ENCODE results near the gene ARMC2.

ARMC2 gene

GRCh38 chr6:108961077-108961476 lies 112.9 kb downstream of the ARMC2 start:
- Histone ChIP-seq H3K27me3 (replicated peaks) (no peaks in the 10 kb centered on the region), H3K36me3 (replicated peaks) (no peaks in the 10 kb centered on the region), H3K27ac (no peak overlapping the region), H3K4me3 (ENCODE audit: low read depth, low read length) (no peak overlapping the region)
- in situ Hi-C loops (cut with HindIII; ENCODE audit: low pct_ligation_motif_present, low sequenced_read_pairs): no loop called here
- DNase-seq: no peak
- no peak for TF ChIP-seq CTCF (IDR thresholded peaks at IDR 0.05; ENCODE audit: low read depth, low read length, missing control alignments)

GRCh38 chr6:108961985-108962384 lies 113.8 kb downstream of the ARMC2 start:
- in situ Hi-C loops (cut with HindIII; ENCODE audit: low pct_ligation_motif_present, low sequenced_read_pairs): no loop called here
- H3K27me3 ChIP-seq (replicated peaks): no peaks in the 10 kb centered on the region
- H3K27ac ChIP-seq: no peak overlapping the region
- peak; percentile 6 for DNase-seq
- H3K4me3 ChIP-seq (ENCODE audit: low read depth, low read length): no peak overlapping the region
- H3K36me3 ChIP-seq (replicated peaks): no peaks in the 10 kb centered on the region
- TF ChIP-seq CTCF (IDR thresholded peaks at IDR 0.05; ENCODE audit: low read depth, low read length, missing control alignments): no peak

- TF ChIP-seq CTCF (IDR thresholded peaks at IDR 0.05; ENCODE audit: low read depth, low read length, missing control alignments): no peak
- in situ Hi-C loops (cut with HindIII; ENCODE audit: low pct_ligation_motif_present, low sequenced_read_pairs): no loop called here
- H3K27ac ChIP-seq: no peak overlapping the region
These were observed 118.0 kb downstream of the ARMC2 start for GRCh38 chr6:108966251-108966650.

GRCh38 chr6:108966855-108967755 lies 118.9 kb downstream of the ARMC2 start:
- Histone ChIP-seq H3K27me3 (replicated peaks) (no peaks in the 10 kb centered on the region), H3K4me3 (ENCODE audit: low read depth, low read length) (no peak overlapping the region), H3K36me3 (replicated peaks) (no peaks in the 10 kb centered on the region), H3K27ac (no peak overlapping the region)
- TF ChIP-seq CTCF (IDR thresholded peaks at IDR 0.05; ENCODE audit: low read depth, low read length, missing control alignments): no peak
- peak; percentile 71 for DNase-seq
- in situ Hi-C loops (cut with HindIII; ENCODE audit: low pct_ligation_motif_present, low sequenced_read_pairs): no loop called here

More at GRCh38 chr6:108966251-108966650, 118.0 kb downstream of the ARMC2 start:
- DNase-seq: no peak
- Histone ChIP-seq H3K27me3 (replicated peaks) (no peaks in the 10 kb centered on the region), H3K4me3 (ENCODE audit: low read depth, low read length) (no peak overlapping the region), H3K36me3 (replicated peaks) (no peaks in the 10 kb centered on the region)

GRCh38 chr6:108968325-108969316 lies 120.4 kb downstream of the ARMC2 start:
- in situ Hi-C loops (cut with HindIII; ENCODE audit: low pct_ligation_motif_present, low sequenced_read_pairs): no loop called here
- H3K36me3 ChIP-seq (replicated peaks): no peaks in the 10 kb centered on the region
- no peak for DNase-seq
- H3K27me3 ChIP-seq (replicated peaks): no peaks in the 10 kb centered on the region
- TF ChIP-seq CTCF (IDR thresholded peaks at IDR 0.05; ENCODE audit: low read depth, low read length, missing control alignments): no peak
- H3K27ac ChIP-seq: no peak overlapping the region
- no peak overlapping the region for H3K4me3 ChIP-seq (ENCODE audit: low read depth, low read length)

Data from brain microvascular endothelial cell (primary cell).